ENCODE measurements around the gene TAGLN. TPM values are rescaled to one million over a fixed set of nuclear protein-coding genes. Genes with fewer than 3 reads are reported as not detected.

The TAGLN gene
- polyA plus RNA-seq, 1 experiment = 6,322 TPM

DNA sequence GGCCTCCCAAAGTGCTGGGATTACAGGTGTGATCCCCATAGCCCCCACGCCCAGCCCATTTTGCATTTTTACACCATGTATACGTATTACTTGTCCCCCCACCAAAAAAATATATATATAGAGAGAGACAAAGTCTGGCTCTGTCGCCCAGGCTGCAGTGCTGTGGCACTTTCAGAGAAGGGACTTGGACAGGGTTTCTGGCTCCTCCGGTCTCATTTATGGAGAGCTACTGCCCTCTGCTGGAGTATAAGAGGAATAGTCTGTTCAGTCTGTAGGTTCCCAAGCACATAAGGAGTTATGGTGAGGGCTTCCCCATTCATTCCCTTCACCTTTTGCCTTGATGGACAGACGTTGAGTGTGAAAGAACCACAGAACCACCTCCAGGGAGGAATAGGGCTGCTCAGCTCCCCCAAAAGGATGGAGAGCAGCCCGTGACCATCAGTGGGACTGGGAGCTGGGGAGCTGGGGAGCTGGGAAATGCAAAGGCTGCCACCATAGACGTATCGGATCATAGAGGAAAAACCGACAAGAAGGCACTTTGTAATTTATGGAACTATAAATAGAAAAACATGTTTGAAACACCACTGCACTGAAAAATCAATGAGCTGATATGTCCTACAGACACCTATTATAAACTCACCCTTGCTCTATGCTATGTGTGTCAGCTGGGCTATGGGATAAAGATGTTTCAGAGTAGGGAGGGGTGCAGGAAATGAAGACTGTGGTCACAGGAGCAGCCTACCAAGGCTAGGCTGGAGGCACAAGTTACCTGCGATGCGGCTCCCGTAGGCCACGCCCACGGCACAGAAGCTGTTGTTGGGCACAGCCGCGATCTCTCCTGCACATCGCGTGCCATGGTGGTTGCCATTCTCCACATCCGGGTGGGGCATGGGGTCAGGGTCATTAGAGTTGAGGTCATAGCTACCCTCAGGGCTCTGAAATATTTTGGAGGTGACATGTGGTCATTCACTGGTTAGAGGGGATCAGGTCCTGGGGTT, 27.5 kb downstream of the TAGLN start:
- no peak for DNase-seq (ENCODE audit: low read depth)
- no peak overlapping the region for H3K4me3 ChIP-seq (ENCODE audit: low read depth, low read length)
- CTCF ChIA-PET = interaction anchor here (0.8 to 4.4 kb wide), 38 partner anchors 9 to 494 kb away, joined by 3 to 44 read pairs (median 4); partner anchors contain the start of genes APOA5, BACE1, CEP164 and PAFAH1B2
- H3K36me3 ChIP-seq (ENCODE audit: control insufficient read depth, insufficient read depth, low read length) = peaks cover 26% of the 10 kb centered on the region
- no peaks in the 10 kb centered on the region for H3K27me3 ChIP-seq (ENCODE audit: control insufficient read depth, insufficient read depth, low read length)
- TF ChIP-seq, protein P1, sequence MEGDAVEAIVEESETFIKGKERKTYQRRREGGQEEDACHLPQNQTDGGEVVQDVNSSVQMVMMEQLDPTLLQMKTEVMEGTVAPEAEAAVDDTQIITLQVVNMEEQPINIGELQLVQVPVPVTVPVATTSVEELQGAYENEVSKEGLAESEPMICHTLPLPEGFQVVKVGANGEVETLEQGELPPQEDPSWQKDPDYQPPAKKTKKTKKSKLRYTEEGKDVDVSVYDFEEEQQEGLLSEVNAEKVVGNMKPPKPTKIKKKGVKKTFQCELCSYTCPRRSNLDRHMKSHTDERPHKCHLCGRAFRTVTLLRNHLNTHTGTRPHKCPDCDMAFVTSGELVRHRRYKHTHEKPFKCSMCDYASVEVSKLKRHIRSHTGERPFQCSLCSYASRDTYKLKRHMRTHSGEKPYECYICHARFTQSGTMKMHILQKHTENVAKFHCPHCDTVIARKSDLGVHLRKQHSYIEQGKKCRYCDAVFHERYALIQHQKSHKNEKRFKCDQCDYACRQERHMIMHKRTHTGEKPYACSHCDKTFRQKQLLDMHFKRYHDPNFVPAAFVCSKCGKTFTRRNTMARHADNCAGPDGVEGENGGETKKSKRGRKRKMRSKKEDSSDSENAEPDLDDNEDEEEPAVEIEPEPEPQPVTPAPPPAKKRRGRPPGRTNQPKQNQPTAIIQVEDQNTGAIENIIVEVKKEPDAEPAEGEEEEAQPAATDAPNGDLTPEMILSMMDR (IDR thresholded peaks at IDR 0.05; ENCODE audit: insufficient read depth, low read depth, low read length) = peak; percentile 77
- POLR2A ChIA-PET = no interaction called here

GRCh38 chr11:117228091-117228490, 28.9 kb downstream of the TAGLN start:
- TF ChIP-seq, protein P1 (IDR thresholded peaks at IDR 0.05; ENCODE audit: insufficient read depth, low read depth, low read length) = no peak
- H3K27me3 ChIP-seq (ENCODE audit: control insufficient read depth, insufficient read depth, low read length) = no peaks in the 10 kb centered on the region
- no peak for DNase-seq (ENCODE audit: low read depth)
- H3K4me3 ChIP-seq (ENCODE audit: low read depth, low read length) = no peak overlapping the region
- peaks cover 26% of the 10 kb centered on the region for H3K36me3 ChIP-seq (ENCODE audit: control insufficient read depth, insufficient read depth, low read length)
- CTCF ChIA-PET = interaction anchor here (0.9 to 4.4 kb wide), 8 partner anchors 38 to 437 kb away, joined by 3 to 44 read pairs (median 4); partner anchors contain the start of genes APOA5, BACE1 and SIDT2
- POLR2A ChIA-PET = no interaction called here

DNA sequence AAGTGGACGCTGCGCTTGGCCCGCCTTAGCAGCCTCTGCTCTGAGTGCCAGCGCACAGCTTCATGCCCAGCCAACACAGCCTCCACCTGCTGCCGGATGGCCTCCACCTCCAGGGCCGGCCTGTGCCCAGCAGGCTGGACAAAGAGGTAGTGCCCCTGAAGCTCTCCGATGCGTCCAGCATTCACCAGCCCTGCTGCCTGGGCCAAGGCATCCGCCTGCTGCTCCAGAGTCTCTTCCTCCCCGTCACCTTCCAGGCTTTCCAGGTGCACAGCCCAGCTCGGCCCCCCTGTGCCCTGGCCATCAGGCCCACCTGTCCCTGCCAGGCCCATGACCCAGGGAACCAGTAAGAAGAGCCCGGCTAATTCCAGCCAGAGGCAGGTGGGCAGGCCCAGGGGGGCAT, 30.2 kb downstream of the TAGLN start:
- H3K27me3 ChIP-seq (ENCODE audit: control insufficient read depth, insufficient read depth, low read length) = no peaks in the 10 kb centered on the region
- ChIA-PET POLR2A (interaction anchor here (0.6 kb wide), 1 partner anchor 486 kb away, joined by 3 read pairs; no protein-coding TSS in a partner anchor), CTCF (interaction anchor here (0.5 to 4.4 kb wide), 5 partner anchors 49 to 487 kb away, joined by 3 to 25 read pairs (median 3); partner anchors contain the start of gene APOA5)
- TF ChIP-seq, protein P1 (IDR thresholded peaks at IDR 0.05; ENCODE audit: insufficient read depth, low read depth, low read length) = no peak
- H3K4me3 ChIP-seq (ENCODE audit: low read depth, low read length) = no peak overlapping the region
- peaks cover 22% of the 10 kb centered on the region for H3K36me3 ChIP-seq (ENCODE audit: control insufficient read depth, insufficient read depth, low read length)
- DNase-seq (ENCODE audit: low read depth) = no peak

- Histone ChIP-seq H3K27me3 (ENCODE audit: control insufficient read depth, insufficient read depth, low read length) (no peaks in the 10 kb centered on the region), H3K4me3 (ENCODE audit: low read depth, low read length) (no peak overlapping the region), H3K36me3 (ENCODE audit: control insufficient read depth, insufficient read depth, low read length) (peaks cover 22% of the 10 kb centered on the region)
- DNase-seq (ENCODE audit: low read depth) = no peak
- TF ChIP-seq, protein P1 (IDR thresholded peaks at IDR 0.05; ENCODE audit: insufficient read depth, low read depth, low read length) = no peak
- POLR2A ChIA-PET = interaction anchor here (0.6 kb wide), 1 partner anchor 486 kb away, joined by 3 read pairs; no protein-coding TSS in a partner anchor
- CTCF ChIA-PET = interaction anchor here (0.6 to 2.8 kb wide), 5 partner anchors 8 to 124 kb away, joined by 3 to 19 read pairs (median 3); partner anchors contain the start of gene SIDT2
These were observed 30.7 kb downstream of the TAGLN start for GRCh38 chr11:117229931-117230285.
